MCF 10A (cell line): ENCODE data around the gene DUXA. TPM values are rescaled to one million over a fixed set of nuclear protein-coding genes. Genes with fewer than 3 reads are reported as not detected.

ENCODE experiments used
- BruUV-seq: library from RNA; stranded (reverse); fragments of 400-500 nt; replicated peaks from 2 replicates; lab custom pipeline; 2021; lab: Mats Ljungman, UMichigan
- CTCF ChIA-PET: fragments of 300-600 bp; sonication (Branson Sonifier 250); formaldehyde crosslinking; extraction: SDS; loops from one replicate; lab custom pipeline; 2021; ENCODE audit warnings: antibody characterized with exemption, inconsistent platforms; lab: Yijun Ruan, JAX
- POLR2A ChIA-PET: fragments of 300-600, 350-650 bp; sonication (Branson Sonifier 250); formaldehyde crosslinking; extraction: SDS; loops from one replicate; lab custom pipeline; 2020; ENCODE audit warnings: antibody characterized with exemption, inconsistent platforms; lab: Yijun Ruan, JAX
- DNase-seq: peaks from one replicate; pipeline ENCODE4 v3.0.0-alpha.2; 2018; ENCODE audit not compliant: unreplicated experiment
- H3K27ac Mint-ChIP-seq: one replicate; pipeline ENCODE4 v1.8.0; 2022; ENCODE audit warnings: mild to moderate bottlenecking, low read depth, mixed read lengths; ENCODE audit not compliant: unreplicated experiment
- H3K27me3 Mint-ChIP-seq: one replicate; pipeline ENCODE4 v1.8.0; 2022; ENCODE audit warnings: mixed read lengths; ENCODE audit not compliant: insufficient read depth, unreplicated experiment
- H3K36me3 Mint-ChIP-seq: one replicate; pipeline ENCODE4 v1.8.0; 2022; ENCODE audit warnings: mild to moderate bottlenecking, moderate library complexity, mixed read lengths; ENCODE audit not compliant: insufficient read depth, unreplicated experiment
- H3K4me1 Mint-ChIP-seq: one replicate; pipeline ENCODE4 v1.8.0; 2022; ENCODE audit warnings: mixed read lengths; ENCODE audit not compliant: insufficient read depth, unreplicated experiment
- H3K4me3 Mint-ChIP-seq: one replicate; pipeline ENCODE4 v1.8.0; 2022; ENCODE audit warnings: mild to moderate bottlenecking, moderate library complexity, mixed read lengths; ENCODE audit not compliant: unreplicated experiment
- H3K9me3 Mint-ChIP-seq: one replicate; pipeline ENCODE4 v1.8.0; 2022; ENCODE audit warnings: mixed read lengths; ENCODE audit not compliant: unreplicated experiment
- CTCF ChIP-seq: fragments of 200-600 bp; IDR thresholded peaks from one replicate; pipeline ENCODE4 v1.8.0; 2022; ENCODE audit warnings: antibody characterized with exemption, mild to moderate bottlenecking; ENCODE audit not compliant: unreplicated experiment
- intact Hi-C: fragments of 100-400 bp; cut with micrococcal nuclease; formaldehyde crosslinking; loops from 2 replicates; pipeline ENCODE4 v1.14.1; 2022
- total RNA-seq: library from RNA; stranded (reverse); gene quantifications from 2 replicates; pipeline ENCODE4 v1.2.3, GENCODE V29; 2022

Gene DUXA
- total RNA-seq, 1 experiment from 2014 or later, result not detected

GRCh38 chr19:57106722-57107235, 60.5 kb downstream of the DUXA start:
- Mint-ChIP-seq H3K4me1 (no peaks in the 10 kb centered on the region), H3K27me3 (no peaks in the 10 kb centered on the region), H3K9me3 (peaks cover 15% of the 10 kb centered on the region), H3K36me3 (no peaks in the 10 kb centered on the region), H3K4me3 (no peak overlapping the region), H3K27ac (no peak overlapping the region)
- intact Hi-C loops, result loop anchor here (10.0 kb wide), 1 partner anchor 388 kb away; the partner anchor contains the start of gene ZNF773
- BruUV-seq, result no TSS peak
- no peak for DNase-seq
- TF ChIP-seq CTCF, result no peak
- ChIA-PET CTCF (interaction anchor here (0.6 kb wide), 1 partner anchor 501 kb away, joined by 3 read pairs; no protein-coding TSS in a partner anchor), POLR2A (no interaction called here)

GRCh38 chr19:57105976-57106721, 61.1 kb downstream of the DUXA start:
- no peak for TF ChIP-seq CTCF
- ChIA-PET POLR2A (no interaction called here), CTCF (interaction anchor here (0.6 to 1.0 kb wide), 4 partner anchors 21 to 1414 kb away, joined by 3 to 4 read pairs (median 3); no protein-coding TSS in a partner anchor)
- Mint-ChIP-seq H3K9me3 (peaks cover 15% of the 10 kb centered on the region), H3K36me3 (no peaks in the 10 kb centered on the region), H3K4me3 (no peak overlapping the region), H3K27ac (no peak overlapping the region), H3K27me3 (no peaks in the 10 kb centered on the region), H3K4me1 (no peaks in the 10 kb centered on the region)
- DNase-seq, result no peak
- no TSS peak for BruUV-seq
- intact Hi-C loops, result loop anchor here (10.0 kb wide), 1 partner anchor 389 kb away; the partner anchor contains the start of gene ZNF773

Other genes with a start within 250 kb of the DUXA start
- gene USP29, start 47.5 kb downstream of the DUXA start, total RNA-seq, result not detected in 2 replicates
- gene ZIM3, start 22.3 kb downstream of the DUXA start, total RNA-seq, result not detected in 2 replicates
- 34.4 and 41.1 TPM in 2 replicates for gene ZNF264, start 24.0 kb upstream of the DUXA start, total RNA-seq
- gene AURKC, start 63.5 kb upstream of the DUXA start, total RNA-seq, result 0.93 and 1.2 TPM in 2 replicates
- gene ZNF805, start 73.1 kb upstream of the DUXA start, total RNA-seq, result 11.8 and 12.2 TPM in 2 replicates
- 72.5 and 95.5 TPM in 2 replicates for gene ZNF460, start 113.0 kb upstream of the DUXA start, total RNA-seq
- 9.2 and 10.8 TPM in 2 replicates for gene ZNF543, start 153.0 kb upstream of the DUXA start, total RNA-seq
- gene ZNF304, start 183.8 kb upstream of the DUXA start, total RNA-seq, result 7.0 and 9.9 TPM in 2 replicates
- 6.3 and 9.8 TPM in 2 replicates for gene TRAPPC2B, start 196.1 kb upstream of the DUXA start, total RNA-seq
- 3.7 and 4.3 TPM in 2 replicates for gene ZNF547, start 196.1 kb upstream of the DUXA start, total RNA-seq
- gene ZNF548, start 222.4 kb upstream of the DUXA start, total RNA-seq, result 23.7 and 40.1 TPM in 2 replicates
- 7.8 and 8.3 TPM in 2 replicates for gene ZNF17, start 243.7 kb upstream of the DUXA start, total RNA-seq